HG03571 (cell line): Measurements from ENCODE around the gene SLC1A7.

Source experiments
- ATAC-seq: cut with Tn5 transposase; IDR thresholded peaks from one replicate; pipeline ENCODE4 v1.9.1; 2021; ENCODE audit not compliant: unreplicated experiment

SLC1A7 gene

GRCh38 chr1:53062708-53063591 lies 79.5 kb downstream of the SLC1A7 start:
- ATAC-seq, result no peak

- ATAC-seq, result no peak
Observed at GRCh38 chr1:53061859-53062707, 80.4 kb downstream of the SLC1A7 start, which contains the start of gene PODN. PODN (plus strand) TSS chr1:53062213; CDS start chr1:53069856, 7,643 bp downstream.

GRCh38 chr1:53061123-53061858 lies 81.1 kb downstream of the SLC1A7 start:
- ATAC-seq, result no peak

- ATAC-seq, result no peak
Observed at GRCh38 chr1:53060579-53060978, 81.9 kb downstream of the SLC1A7 start.

- ATAC-seq, result no peak
Observed at GRCh38 chr1:53057127-53057526, 85.3 kb downstream of the SLC1A7 start.

GRCh38 chr1:53051676-53052075 lies 90.8 kb downstream of the SLC1A7 start:
- ATAC-seq, result no peak

- ATAC-seq, result no peak
Observed at GRCh38 chr1:53050310-53050709, 92.1 kb downstream of the SLC1A7 start.

- no peak for ATAC-seq
Observed at GRCh38 chr1:53049574-53049967, 92.9 kb downstream of the SLC1A7 start.

- ATAC-seq, result no peak
Observed at GRCh38 chr1:53048960-53049573, 93.4 kb downstream of the SLC1A7 start.

- ATAC-seq, result no peak
Observed at GRCh38 chr1:53047737-53048736, 94.4 kb downstream of the SLC1A7 start.

- ATAC-seq, result no peak
Observed at GRCh38 chr1:53046930-53047329, 95.5 kb downstream of the SLC1A7 start.

GRCh38 chr1:53044926-53045325 lies 97.5 kb downstream of the SLC1A7 start:
- ATAC-seq, result no peak

- no peak for ATAC-seq
Observed at GRCh38 chr1:53043271-53043670, 99.2 kb downstream of the SLC1A7 start.

GRCh38 chr1:53038566-53038965 lies 103.9 kb downstream of the SLC1A7 start:
- no peak for ATAC-seq
